Heart right ventricle (tissue), 16 donors: ENCODE measurements around the gene CDKAL1. TPM values are rescaled to one million over a fixed set of nuclear protein-coding genes. Genes with fewer than 3 reads are reported as not detected.
"Not testable (repeated sequence)": the region's sequence is repeated elsewhere in the genome, so short reads cannot be mapped to it uniquely, and the experiment has no call there.

Experiments
- ATAC-seq, 8 donors: fragments of 200-7000 bp; cut with Tn5 transposase; one replicate each; pipeline ENCODE4 v1.9.1; 2020; ENCODE audit warnings: mild to moderate bottlenecking in 8 of 8, moderate library complexity in 8 of 8, moderate number of reproducible peaks in 1 of 8
- DNase-seq, 2 donors: peaks; one replicate each; pipeline ENCODE4 v3.0.0-alpha.2; 2020
- H3K27ac ChIP-seq, 10 donors: fragments of 200-600 bp; sonication (generic) in 2 of 10; one replicate each; pipeline versions ENCODE4 v1.5.0 to v1.8.0; 2020 to 2022; ENCODE audit warnings: mild to moderate bottlenecking in 3 of 10
- H3K27me3 ChIP-seq, 7 donors: fragments of 200-600 bp; one replicate each; pipeline ENCODE4 v1.8.0; 2021 to 2022; ENCODE audit warnings: mild to moderate bottlenecking in 2 of 7
- H3K36me3 ChIP-seq, 9 donors: fragments of 200-600 bp; sonication (generic) in 1 of 9; one replicate each; pipeline versions ENCODE4 v1.5.0 to v1.8.0; 2020 to 2022; ENCODE audit warnings: mild to moderate bottlenecking in 2 of 9
- H3K4me1 ChIP-seq, 9 donors: fragments of 200-600 bp; sonication (generic) in 1 of 9; one replicate each; pipeline versions ENCODE4 v1.5.0 to v1.8.0; 2020 to 2022; ENCODE audit warnings: mild to moderate bottlenecking in 4 of 9
- H3K4me3 ChIP-seq, 10 donors: fragments of 200-600 bp; sonication (generic) in 2 of 10; one replicate each; pipeline versions ENCODE4 v1.5.0 to v1.8.0; 2020 to 2022; ENCODE audit warnings: mild to moderate bottlenecking in 7 of 10, moderate library complexity in 2 of 10
- H3K9me3 ChIP-seq, 11 donors: fragments of 200-600 bp in 10 of 11; sonication (generic) in 2 of 11; one replicate each; pipeline versions ENCODE4 v1.5.0 to v1.8.0; 2013 to 2022; ENCODE audit warnings: mild to moderate bottlenecking in 2 of 11, control low read depth in 1 of 11, moderate library complexity in 1 of 11
- CTCF ChIP-seq, 9 donors: fragments of 200-600 bp; sonication (generic) in 2 of 9; IDR thresholded peaks; one replicate each; pipeline versions ENCODE4 v1.5.0 to v1.8.0; 2021 to 2022; ENCODE audit warnings: antibody characterized with exemption in 9 of 9, mild to moderate bottlenecking in 5 of 9, moderate library complexity in 1 of 9
- WGBS, 2 donors: extraction: QIAGEN DNeasy Blood & Tissue Kit; methylation state at CpG; one replicate each; pipeline ENCODE4 v1.1.7; 2013; ENCODE audit warnings: inconsistent platforms in 1 of 2; 5-methylcytosine and 5-hydroxymethylcytosine counted together
- intact Hi-C, 10 donors: fragments of 100-400 bp; cut with DNase I; formaldehyde crosslinking; loops; one replicate each; pipeline versions ENCODE4 v1.11.1 to v1.14.2; 2022
- polyA plus RNA-seq, 2 donors: library from polyadenylated mRNA; stranded (reverse); fragments of 200-250 nt; gene quantifications; one replicate each; pipeline ENCODE4 v1.2.3, GENCODE V29; 2013
- total RNA-seq, 10 donors: library from RNA; stranded (reverse); fragmentation: NEBNext Ultra II Directional in 3 of 10; extraction: Animal tissue kit (Norgen Biotek cat#: 25700) in 3 of 10; gene quantifications; one replicate each; pipeline versions ENCODE4 v1.2.1 to v1.2.4, GENCODE V29; 2021 to 2023
- donor health status: Arrhythmogenic right ventricular cardiomyopathy.
- donor health status: ischemic (EF 13 %, LVEDD 7.1; RV severe dilation, severe dysfunction).
- donor health status: healthy with polysubstance abuse.
- donor health status: DM: no; HTN: yes; CAD: no.
- donor health status: DM: no; HTN: no; CAD: no.
- donor health status: ischemic (EF 25% LVEDD 6.9; RV normal size, moderate dysfunction).
- donor health status: ischemic (EF 25% LVEDD 5.7; RV mildly dilated, moderate dysfunction).
- donor health status: healthy.
- donor health status: DM: yes; HTN: yes; CAD: no.
- donor health status: Ischemic cardiomyopathy.
- donor health status: ischemic (EF 35%, LVEDD 5.7; RV mildly dilated, moderate dysfunction).
- donor health status: nonischemic (EF 11% LVEDD 7.7; RV severe dilation, severe dysfunction).
- donor health status: DM: yes; HTN: yes; CAD: no.
- donor health status: PGD.
- donor health status: ischemic (EF 29% LVEDD 5.4; RV normal size, mild dysfunction).
- donor health status: nonischemic (EF 23%, LVEDD 6.1; RV moderate dilation, normal function).

CDKAL1 gene
- total and polyA plus RNA-seq, 12 donors, result 3.2 to 14.0 (median 10.6) TPM

GRCh38 chr6:20717743-20718142 is 183.5 kb downstream of the CDKAL1 start:
- intact Hi-C loops, result no loop called here
- DNase-seq, result no peak
- Histone ChIP-seq H3K27ac (no peak overlapping the region), H3K4me1 (peaks cover 0 to 3% (median 0%) of the 10 kb centered on the region in 9 donors), H3K27me3 (no peaks in the 10 kb centered on the region), H3K4me3 (no peak overlapping the region), H3K36me3 (no peaks in the 10 kb centered on the region), H3K9me3 (peaks cover 0 to 8% (median 0%) of the 10 kb centered on the region in 11 donors)
- ATAC-seq, result no peak
- no peak for TF ChIP-seq CTCF (IDR thresholded peaks at IDR 0.05)

- Histone ChIP-seq H3K4me1 (peaks cover 0 to 3% (median 0%) of the 10 kb centered on the region in 9 donors), H3K36me3 (no peaks in the 10 kb centered on the region), H3K27ac (no peak overlapping the region), H3K27me3 (no peaks in the 10 kb centered on the region), H3K9me3 (peaks cover 0 to 8% (median 0%) of the 10 kb centered on the region in 11 donors), H3K4me3 (no peak overlapping the region)
- intact Hi-C loops, result no loop called here
- DNase-seq (no peak), ATAC-seq (no peak)
- TF ChIP-seq CTCF (IDR thresholded peaks at IDR 0.05), result no peak
- WGBS, 2 donors, result 91% methylated on average over 3 of the region's 3 CpGs
Observed at GRCh38 chr6:20718705-20719653, 184.7 kb downstream of the CDKAL1 start.

GRCh38 chr6:20719980-20720379 is 185.7 kb downstream of the CDKAL1 start:
- Histone ChIP-seq H3K27me3 (no peaks in the 10 kb centered on the region), H3K27ac (no peak overlapping the region), H3K36me3 (no peaks in the 10 kb centered on the region), H3K4me1 (peaks cover 0 to 3% (median 0%) of the 10 kb centered on the region in 9 donors), H3K9me3 (peaks cover 0 to 8% (median 0%) of the 10 kb centered on the region in 11 donors), H3K4me3 (no peak overlapping the region)
- intact Hi-C loops, result no loop called here
- DNase-seq (no peak), ATAC-seq (no peak)
- WGBS, 2 donors, result 93% methylated on average over 2 of the region's 2 CpGs
- no peak for TF ChIP-seq CTCF (IDR thresholded peaks at IDR 0.05)

- H3K4me3 ChIP-seq, H3K27me3 ChIP-seq, H3K27ac ChIP-seq, H3K36me3 ChIP-seq, H3K4me1 ChIP-seq, H3K9me3 ChIP-seq, ATAC-seq, DNase-seq, intact Hi-C loops: not testable (repeated sequence)
- 64 to 81% methylated on average over 3 of the region's 3 CpGs for WGBS, 2 donors
Observed at GRCh38 chr6:20721121-20721520, 186.9 kb downstream of the CDKAL1 start.

- no peak for ATAC-seq
- intact Hi-C loops, result no loop called here
Observed at GRCh38 chr6:20722455-20722854, 188.2 kb downstream of the CDKAL1 start.

More at GRCh38 chr6:20722455-20722854, 188.2 kb downstream of the CDKAL1 start:
- no peak overlapping the region for H3K27ac ChIP-seq
- no peak overlapping the region for H3K4me3 ChIP-seq
- 95 to 97% methylated on average over 2 of the region's 2 CpGs for WGBS, 2 donors
- H3K9me3 ChIP-seq, result peaks cover 0 to 8% (median 0%) of the 10 kb centered on the region in 11 donors
- DNase-seq, result no peak
- no peak for TF ChIP-seq CTCF (IDR thresholded peaks at IDR 0.05)
- H3K36me3 ChIP-seq, result no peaks in the 10 kb centered on the region
- H3K27me3 ChIP-seq, result no peaks in the 10 kb centered on the region
- no peaks in the 10 kb centered on the region for H3K4me1 ChIP-seq
